Measurements from ENCODE around the gene CFAP77. TPM values are rescaled to one million over a fixed set of nuclear protein-coding genes. Genes with fewer than 3 reads are reported as not detected.

CFAP77 gene
- total RNA-seq, 1 donor from 2014 or later = 0.43 TPM

- no peak for DNase-seq (ENCODE audit: low spot score, unreplicated experiment)
- H3K9me3 Mint-ChIP-seq (ENCODE audit: low read depth) = no peaks in the 10 kb centered on the region
- H3K4me1 Mint-ChIP-seq (ENCODE audit: low read depth) = no peaks in the 10 kb centered on the region
- TF ChIP-seq CTCF (IDR thresholded peaks at IDR 0.05; ENCODE audit: unreplicated experiment) = no peak
- H3K36me3 Mint-ChIP-seq (ENCODE audit: insufficient read depth) = peaks cover 17% of the 10 kb centered on the region
- H3K27me3 Mint-ChIP-seq = no peaks in the 10 kb centered on the region
- no peak overlapping the region for H3K27ac Mint-ChIP-seq
- no peak overlapping the region for H3K4me3 Mint-ChIP-seq (ENCODE audit: low read depth)
Measured at GRCh38 chr9:132383462-132383883, 26.5 kb upstream of the CFAP77 start.

DNA sequence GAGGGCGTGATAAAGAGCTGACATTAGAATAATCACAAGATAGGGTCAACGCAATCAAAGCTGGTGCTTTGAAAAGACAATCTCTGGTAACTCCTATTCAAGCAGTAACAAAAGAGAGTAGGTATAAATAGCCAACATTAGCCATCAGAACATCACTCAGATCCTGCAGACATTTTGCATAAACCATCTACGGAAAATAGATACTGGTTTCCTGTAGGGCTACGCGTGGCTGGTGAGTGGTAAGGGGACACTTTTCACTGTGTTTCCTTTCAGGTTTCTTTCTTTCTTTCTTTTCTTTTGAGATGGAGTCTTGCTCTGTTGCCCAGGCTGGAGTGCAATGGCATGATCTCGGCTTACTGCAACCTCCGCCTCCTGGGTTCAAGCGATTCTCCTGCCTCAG lies 25.6 kb upstream of the CFAP77 start:
- no peak for DNase-seq (ENCODE audit: low spot score, unreplicated experiment)
- H3K27ac Mint-ChIP-seq = no peak overlapping the region
- no peaks in the 10 kb centered on the region for H3K27me3 Mint-ChIP-seq
- H3K4me3 Mint-ChIP-seq (ENCODE audit: low read depth) = no peak overlapping the region
- H3K9me3 Mint-ChIP-seq (ENCODE audit: low read depth) = no peaks in the 10 kb centered on the region
- TF ChIP-seq CTCF (IDR thresholded peaks at IDR 0.05; ENCODE audit: unreplicated experiment) = no peak
- H3K36me3 Mint-ChIP-seq (ENCODE audit: insufficient read depth) = peaks cover 18% of the 10 kb centered on the region
- no peaks in the 10 kb centered on the region for H3K4me1 Mint-ChIP-seq (ENCODE audit: low read depth)

- Mint-ChIP-seq H3K36me3 (ENCODE audit: insufficient read depth) (peaks cover 30% of the 10 kb centered on the region), H3K4me3 (ENCODE audit: low read depth) (no peak overlapping the region), H3K27me3 (no peaks in the 10 kb centered on the region), H3K27ac (no peak overlapping the region), H3K4me1 (ENCODE audit: low read depth) (no peaks in the 10 kb centered on the region), H3K9me3 (ENCODE audit: low read depth) (no peaks in the 10 kb centered on the region)
- no peak for TF ChIP-seq CTCF (IDR thresholded peaks at IDR 0.05; ENCODE audit: unreplicated experiment)
- DNase-seq (ENCODE audit: low spot score, unreplicated experiment) = no peak
Measured at GRCh38 chr9:132387133-132387532, 22.9 kb upstream of the CFAP77 start.

DNA sequence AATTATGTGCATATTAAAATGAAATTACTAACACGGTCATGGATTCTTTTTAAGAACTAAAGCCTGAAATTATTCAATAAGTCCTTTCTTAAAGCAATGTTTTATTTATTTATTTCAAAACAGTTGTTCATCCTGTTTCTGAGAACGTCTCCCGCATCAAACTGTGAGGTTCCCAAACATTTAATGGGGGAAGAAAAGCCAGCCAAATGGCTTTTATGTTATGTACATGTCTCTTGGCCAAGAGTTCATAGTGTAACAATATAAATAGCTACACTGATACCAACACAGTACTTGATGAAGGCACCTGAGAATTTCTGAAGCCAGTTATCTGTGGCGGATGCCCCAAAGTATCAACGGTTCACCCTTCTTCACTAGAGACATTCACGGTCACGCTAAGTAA lies 19.0 kb upstream of the CFAP77 start:
- TF ChIP-seq CTCF (IDR thresholded peaks at IDR 0.05; ENCODE audit: unreplicated experiment) = no peak
- DNase-seq (ENCODE audit: low spot score, unreplicated experiment) = no peak
- Mint-ChIP-seq H3K9me3 (ENCODE audit: low read depth) (no peaks in the 10 kb centered on the region), H3K4me1 (ENCODE audit: low read depth) (no peaks in the 10 kb centered on the region), H3K36me3 (ENCODE audit: insufficient read depth) (peaks cover 30% of the 10 kb centered on the region), H3K27ac (no peak overlapping the region), H3K4me3 (ENCODE audit: low read depth) (no peak overlapping the region), H3K27me3 (no peaks in the 10 kb centered on the region)

DNA sequence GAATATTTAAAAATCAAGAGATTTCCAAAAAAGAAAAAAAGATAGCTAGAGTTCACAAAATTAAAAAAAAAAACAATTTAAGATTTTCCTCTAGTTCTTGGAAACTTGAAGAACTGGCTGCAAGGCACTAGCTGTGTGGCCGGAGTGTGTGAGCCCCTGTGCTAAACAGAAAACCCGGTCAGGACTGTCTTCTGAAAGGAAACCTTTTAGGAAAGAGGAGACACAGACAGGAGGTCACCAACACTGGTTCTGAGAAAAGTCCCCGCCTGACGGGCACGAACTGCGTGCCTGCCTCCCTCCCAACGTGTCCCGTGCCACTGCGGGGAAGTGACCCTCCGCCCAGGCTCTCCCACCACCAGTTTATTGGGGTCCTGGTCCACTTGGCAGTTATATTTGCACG lies 18.6 kb upstream of the CFAP77 start:
- Mint-ChIP-seq H3K4me3 (ENCODE audit: low read depth) (no peak overlapping the region), H3K36me3 (ENCODE audit: insufficient read depth) (peaks cover 34% of the 10 kb centered on the region), H3K9me3 (ENCODE audit: low read depth) (no peaks in the 10 kb centered on the region), H3K4me1 (ENCODE audit: low read depth) (no peaks in the 10 kb centered on the region), H3K27me3 (no peaks in the 10 kb centered on the region), H3K27ac (no peak overlapping the region)
- DNase-seq (ENCODE audit: low spot score, unreplicated experiment) = no peak
- TF ChIP-seq CTCF (IDR thresholded peaks at IDR 0.05; ENCODE audit: unreplicated experiment) = no peak

All from progenitor cell of endocrine pancreas (in vitro differentiated cells).